ENCODE results near the gene PRKD1.
"Not testable (repeated sequence)": the region's sequence is repeated elsewhere in the genome, so short reads cannot be mapped to it uniquely, and the experiment has no call there.

Gene PRKD1

GRCh38 chr14:29858299-29858698 lies 69.3 kb downstream of the PRKD1 start:
- Histone ChIP-seq H3K79me2 (ENCODE audit: control insufficient read depth, low read length) (no peaks in the 10 kb centered on the region), H3K9me3 (ENCODE audit: control insufficient read depth, insufficient read depth, low read length) (no peaks in the 10 kb centered on the region; the same call in 1 of the 2 replicates), H3K27me3 (ENCODE audit: control insufficient read depth, low read length) (no peaks in the 10 kb centered on the region), H3F3A (ENCODE audit: control insufficient read depth, insufficient read depth) (no peaks in the 10 kb centered on the region), H3K4me2 (ENCODE audit: low read length) (no peak overlapping the region), H3K9me2 (replicated peaks; ENCODE audit: control insufficient read depth, low read length) (no peaks in the 10 kb centered on the region), H3K27ac (ENCODE audit: low read depth, low read length) (no peak overlapping the region), H3K36me3 (ENCODE audit: control insufficient read depth, low read length) (no peaks in the 10 kb centered on the region), H3K4me1 (ENCODE audit: control insufficient read depth, low read length) (peaks cover 10% of the 10 kb centered on the region), H4K20me1 (ENCODE audit: control insufficient read depth, insufficient read depth, low read depth, low read length) (no peaks in the 10 kb centered on the region), H3K4me3 (ENCODE audit: low read length) (no peak overlapping the region)
- TF ChIP-seq EZH2phosphoT487 (IDR thresholded peaks at IDR 0.05; ENCODE audit: borderline replicate concordance, low read length): no peak
- no peak for TF ChIP-seq CTCF (IDR thresholded peaks at IDR 0.05; ENCODE audit: low read depth, low read length, poor library complexity, severe bottlenecking)

- peaks cover 10% of the 10 kb centered on the region for H3K4me1 ChIP-seq (ENCODE audit: control insufficient read depth, low read length)
- TF ChIP-seq EZH2phosphoT487 (IDR thresholded peaks at IDR 0.05; ENCODE audit: borderline replicate concordance, low read length): no peak
- no peak for TF ChIP-seq CTCF (IDR thresholded peaks at IDR 0.05; ENCODE audit: low read depth, low read length, poor library complexity, severe bottlenecking)
- no peak overlapping the region for H3K27ac ChIP-seq (ENCODE audit: low read depth, low read length)
- H3K9me2 ChIP-seq (replicated peaks; ENCODE audit: control insufficient read depth, low read length): no peaks in the 10 kb centered on the region
- H3K79me2 ChIP-seq (ENCODE audit: control insufficient read depth, low read length): no peaks in the 10 kb centered on the region
- H3K4me2 ChIP-seq (ENCODE audit: low read length): no peak overlapping the region
- H3K36me3 ChIP-seq (ENCODE audit: control insufficient read depth, low read length): no peaks in the 10 kb centered on the region
- no peaks in the 10 kb centered on the region for H3F3A ChIP-seq (ENCODE audit: control insufficient read depth, insufficient read depth)
- H3K4me3 ChIP-seq (ENCODE audit: low read length): no peak overlapping the region
- H3K27me3 ChIP-seq (ENCODE audit: control insufficient read depth, low read length): no peaks in the 10 kb centered on the region
- H4K20me1 ChIP-seq (ENCODE audit: control insufficient read depth, insufficient read depth, low read depth, low read length): no peaks in the 10 kb centered on the region
- no peaks in the 10 kb centered on the region; the same call in 1 of the 2 replicates for H3K9me3 ChIP-seq (ENCODE audit: control insufficient read depth, insufficient read depth, low read length)
Observed at GRCh38 chr14:29857551-29857950, 70.1 kb downstream of the PRKD1 start.

GRCh38 chr14:29856516-29856915 lies 71.1 kb downstream of the PRKD1 start:
- peaks cover 10% of the 10 kb centered on the region for H3K4me1 ChIP-seq (ENCODE audit: control insufficient read depth, low read length)
- H4K20me1 ChIP-seq (ENCODE audit: control insufficient read depth, insufficient read depth, low read depth, low read length): no peaks in the 10 kb centered on the region
- H3K36me3 ChIP-seq (ENCODE audit: control insufficient read depth, low read length): no peaks in the 10 kb centered on the region
- H3K4me2 ChIP-seq (ENCODE audit: low read length): no peak overlapping the region
- H3K9me2 ChIP-seq (replicated peaks; ENCODE audit: control insufficient read depth, low read length): no peaks in the 10 kb centered on the region
- no peaks in the 10 kb centered on the region for H3F3A ChIP-seq (ENCODE audit: control insufficient read depth, insufficient read depth)
- TF ChIP-seq CTCF (IDR thresholded peaks at IDR 0.05; ENCODE audit: low read depth, low read length, poor library complexity, severe bottlenecking) (no peak), EZH2phosphoT487 (IDR thresholded peaks at IDR 0.05; ENCODE audit: borderline replicate concordance, low read length) (no peak)
- no peak overlapping the region for H3K4me3 ChIP-seq (ENCODE audit: low read length)
- no peak overlapping the region for H3K27ac ChIP-seq (ENCODE audit: low read depth, low read length)
- no peaks in the 10 kb centered on the region for H3K79me2 ChIP-seq (ENCODE audit: control insufficient read depth, low read length)
- H3K27me3 ChIP-seq (ENCODE audit: control insufficient read depth, low read length): no peaks in the 10 kb centered on the region
- H3K9me3 ChIP-seq (ENCODE audit: control insufficient read depth, insufficient read depth, low read length): no peaks in the 10 kb centered on the region; the same call in 1 of the 2 replicates

- not testable (repeated sequence) for H3K27ac ChIP-seq (ENCODE audit: low read depth, low read length); H3K27me3 ChIP-seq (ENCODE audit: control insufficient read depth, low read length)
Observed at GRCh38 chr14:29853691-29854090, 74.0 kb downstream of the PRKD1 start.

More at GRCh38 chr14:29853691-29854090, 74.0 kb downstream of the PRKD1 start:
- not testable (repeated sequence) for H3K4me3 ChIP-seq (ENCODE audit: low read length); H3K36me3 ChIP-seq (ENCODE audit: control insufficient read depth, low read length); H3K9me2 ChIP-seq (replicated peaks; ENCODE audit: control insufficient read depth, low read length); H3K9me3 ChIP-seq (ENCODE audit: control insufficient read depth, insufficient read depth, low read length); H3K79me2 ChIP-seq (ENCODE audit: control insufficient read depth, low read length); H3F3A ChIP-seq (ENCODE audit: control insufficient read depth, insufficient read depth); H3K4me2 ChIP-seq (ENCODE audit: low read length); H3K4me1 ChIP-seq (ENCODE audit: control insufficient read depth, low read length); H4K20me1 ChIP-seq (ENCODE audit: control insufficient read depth, insufficient read depth, low read depth, low read length)
